Measurements from ENCODE around the gene RAB3GAP2.

GRCh38 chr1:220149742-220150141 is 122.5 kb downstream of the RAB3GAP2 start:
- TF ChIP-seq CTCF (IDR thresholded peaks at IDR 0.05 in 8 of 11, conservative IDR thresholded peaks at IDR 0.05 in 3 of 11) (no peak), POLR2A (IDR thresholded peaks at IDR 0.05) (no peak), POLR2AphosphoS5 (IDR thresholded peaks at IDR 0.05) (no peak)

Data from spleen (tissue), 7 donors.